Gastroesophageal sphincter (tissue), 3 donors: Measurements from ENCODE around the gene LSAMP.

Source experiments
- CTCF ChIP-seq, 4 experiments: fragments of 200-600 bp in 2 of 4; fragments of 450-650 bp in 2 of 4; sonication (generic) in 1 of 4; IDR thresholded peaks; one replicate each; pipeline ENCODE4 v1.5.1; 2017 to 2019; ENCODE audit warnings: antibody characterized with exemption in 4 of 4, mild to moderate bottlenecking in 2 of 4, moderate library complexity in 2 of 4
- EP300 ChIP-seq: sonication (generic); formaldehyde crosslinking; IDR thresholded peaks from one replicate; pipeline ENCODE4 v1.6.1; 2017; ENCODE audit warnings: antibody characterized with exemption, mild to moderate bottlenecking
- POLR2A ChIP-seq, 2 donors: fragments of 450-650 bp; IDR thresholded peaks; one replicate each; pipeline ENCODE4 v1.6.1; 2017; ENCODE audit warnings: antibody characterized with exemption in 2 of 2, mild to moderate bottlenecking in 2 of 2, moderate library complexity in 1 of 2
- POLR2AphosphoS5 ChIP-seq: sonication (generic); formaldehyde crosslinking; IDR thresholded peaks from one replicate; pipeline ENCODE4 v1.6.1; 2017; ENCODE audit warnings: antibody characterized with exemption

DNA sequence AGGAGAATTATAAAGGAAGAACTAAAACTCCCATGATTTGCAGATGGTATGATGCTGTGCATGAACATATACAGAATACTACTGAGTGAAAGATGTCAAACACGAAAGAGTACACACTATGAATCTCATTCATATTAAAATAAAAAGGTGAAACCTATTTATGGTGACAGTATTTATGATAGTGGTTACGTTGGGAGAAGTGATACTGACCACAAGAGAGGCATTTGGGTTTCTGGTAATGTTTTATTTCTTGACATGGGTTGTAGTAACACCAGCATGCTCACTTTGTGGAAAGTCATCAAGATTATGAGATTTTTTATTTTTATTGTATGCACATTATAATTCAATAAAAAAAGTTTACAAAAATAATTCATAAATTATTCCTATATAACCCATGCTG is 498.0 kb downstream of the LSAMP start:
- TF ChIP-seq CTCF (IDR thresholded peaks at IDR 0.05) (no peak), POLR2AphosphoS5 (no peak), POLR2A (IDR thresholded peaks at IDR 0.05) (no peak), EP300 (no peak)
